Stimulated activated CD4-positive, alpha-beta T cell treated with anti-CD3 and anti-CD28 coated beads, Interleukin-15, amount 100 ng/mL, for 48 hours (primary cell): ENCODE results near the gene CRIM1.

Experiments used
- DNase-seq, 2 donors: peaks; one replicate each; pipeline ENCODE4 v3.0.0-alpha.2; 2020; ENCODE audit warnings: low read depth in 2 of 2

The CRIM1 gene

DNA sequence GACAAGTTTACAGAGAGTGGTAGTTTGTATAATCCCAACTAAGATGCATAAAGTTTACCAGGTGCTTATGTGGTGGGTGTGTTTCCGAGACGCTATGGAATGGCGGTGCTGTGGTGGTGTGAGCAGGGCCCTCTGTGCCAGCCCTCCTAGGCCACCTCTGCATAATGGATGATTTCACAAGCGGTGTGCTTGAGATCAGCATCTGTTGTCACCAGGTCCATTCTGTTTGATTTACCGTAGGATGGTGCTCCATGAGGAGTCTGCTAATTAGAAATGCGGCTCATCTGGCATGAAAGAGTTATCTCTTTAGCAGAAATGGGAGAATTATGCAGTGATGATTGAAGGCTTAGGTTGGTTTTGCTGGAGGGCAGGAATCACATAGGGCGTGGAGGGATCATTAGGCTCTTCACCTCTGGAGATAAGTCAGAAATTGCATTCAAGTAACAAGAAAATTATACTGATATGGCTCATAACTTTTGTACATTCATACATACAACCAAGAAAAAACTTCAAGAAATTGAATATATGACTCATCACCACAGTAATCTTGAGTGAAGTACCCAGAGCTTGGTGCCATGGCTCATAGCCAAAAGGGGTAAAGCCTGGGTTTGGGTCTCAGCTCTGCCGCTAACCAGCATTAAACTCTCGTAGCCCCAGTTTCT, 41.4 kb downstream of the CRIM1 start:
- no peak for DNase-seq

- no peak for DNase-seq
Measured at GRCh38 chr2:36397728-36398413, 42.3 kb downstream of the CRIM1 start.

DNA sequence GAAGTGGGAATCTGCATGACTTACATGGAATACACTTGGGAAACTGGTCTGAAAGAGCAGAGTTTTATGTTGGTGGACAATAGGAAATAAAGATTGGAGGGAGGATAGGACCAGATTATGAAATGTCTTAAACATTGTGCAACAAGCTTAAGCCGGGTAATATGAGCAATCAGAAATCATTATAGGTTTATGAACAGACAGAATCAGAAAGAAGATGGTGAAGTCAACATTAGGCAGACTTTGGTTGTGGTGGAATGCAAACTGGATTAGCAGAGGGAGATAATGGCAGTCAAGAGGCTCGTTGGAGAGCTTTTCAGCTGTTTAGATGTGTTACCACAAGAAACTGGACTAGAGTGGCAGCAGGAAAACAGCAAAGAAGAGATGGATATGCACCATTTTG, 43.5 kb downstream of the CRIM1 start:
- no peak for DNase-seq

- DNase-seq: no peak
Measured at GRCh38 chr2:36403675-36404230, 48.2 kb downstream of the CRIM1 start.

DNA sequence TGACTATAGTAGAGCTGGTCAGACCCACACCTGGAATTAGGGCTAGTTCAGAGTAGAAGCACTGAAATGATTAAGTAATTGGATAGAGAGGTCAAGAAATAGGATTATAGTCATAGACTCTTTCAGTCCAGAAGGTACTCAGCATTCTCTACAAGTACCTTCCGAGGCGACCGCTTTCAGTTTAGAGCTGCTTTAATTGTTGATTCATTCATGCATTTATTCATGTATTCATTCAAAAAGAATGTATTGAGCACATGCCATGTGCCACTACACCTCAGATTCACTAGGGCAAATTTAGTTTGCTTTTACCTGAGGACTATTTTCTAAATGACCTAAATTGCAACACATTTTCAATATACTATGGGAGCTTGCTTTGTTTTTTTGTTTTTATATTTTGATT, 48.7 kb downstream of the CRIM1 start:
- DNase-seq: no peak

DNA sequence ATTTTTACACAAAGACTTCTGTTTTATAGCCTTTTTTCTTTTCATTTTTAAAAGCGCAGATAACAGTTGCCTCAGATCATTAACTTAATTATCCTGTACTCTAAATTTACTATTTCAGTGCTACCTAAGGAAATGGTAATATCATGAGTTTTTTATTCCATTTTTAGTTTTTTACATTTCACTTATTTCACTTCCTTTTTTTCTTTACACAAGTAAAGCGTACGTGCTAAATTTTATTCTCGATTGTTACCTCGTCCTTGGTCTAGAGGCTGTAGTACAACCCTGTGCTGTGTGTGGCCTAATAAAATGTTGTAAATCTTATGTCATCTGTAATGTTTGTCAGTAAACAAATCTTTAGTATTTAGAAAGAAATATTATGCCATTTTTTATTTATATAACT, 49.2 kb downstream of the CRIM1 start:
- DNase-seq: no peak

DNA sequence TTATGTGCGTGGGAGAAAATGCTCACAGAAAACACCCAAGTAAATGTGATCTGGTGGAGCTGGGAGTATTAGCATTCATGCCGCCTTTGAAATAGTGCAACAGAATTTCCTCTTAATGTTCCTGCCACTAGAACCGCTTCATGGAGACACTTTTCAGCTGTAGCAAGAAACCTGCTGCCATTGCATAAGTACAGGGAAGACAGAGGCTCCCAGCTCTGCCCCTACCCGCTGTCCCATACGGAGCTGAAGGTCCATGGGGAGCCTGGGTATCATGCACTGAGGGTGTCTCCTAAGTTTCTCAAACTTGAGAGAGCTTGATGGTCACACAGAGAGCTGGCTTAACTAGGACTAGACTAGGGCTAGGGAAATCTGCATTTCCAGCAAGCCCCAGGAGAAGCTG, 49.6 kb downstream of the CRIM1 start:
- DNase-seq: no peak

- DNase-seq: no peak
Measured at GRCh38 chr2:36406296-36406695, 50.7 kb downstream of the CRIM1 start.

- no peak for DNase-seq
Measured at GRCh38 chr2:36407413-36407812, 51.8 kb downstream of the CRIM1 start.

- no peak for DNase-seq
Measured at GRCh38 chr2:36408198-36408703, 52.7 kb downstream of the CRIM1 start.

GRCh38 chr2:36409335-36409734, 53.8 kb downstream of the CRIM1 start:
- DNase-seq: no peak

DNA sequence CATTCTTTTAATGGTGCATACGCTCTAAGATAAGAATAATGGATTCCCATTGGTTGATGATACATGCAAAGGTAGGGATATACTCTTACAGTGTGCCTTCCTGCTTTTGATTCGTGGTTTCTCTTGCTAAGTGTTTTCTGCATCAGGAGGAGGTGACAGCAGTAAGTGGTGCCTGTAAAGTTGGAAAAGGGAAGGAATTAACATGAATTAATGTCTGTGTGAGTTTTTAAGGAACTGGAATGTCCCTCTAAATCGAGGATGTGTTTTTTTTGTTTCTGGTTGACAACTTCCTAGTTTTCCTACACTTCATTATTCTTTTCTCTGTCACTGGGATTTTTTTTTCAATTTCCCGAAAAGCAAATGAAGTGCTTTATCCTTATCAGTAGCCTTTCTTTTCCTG, 54.4 kb downstream of the CRIM1 start:
- no peak for DNase-seq

GRCh38 chr2:36410681-36411080, 55.1 kb downstream of the CRIM1 start:
- DNase-seq: no peak

GRCh38 chr2:36411962-36412444, 56.4 kb downstream of the CRIM1 start:
- no peak for DNase-seq

DNA sequence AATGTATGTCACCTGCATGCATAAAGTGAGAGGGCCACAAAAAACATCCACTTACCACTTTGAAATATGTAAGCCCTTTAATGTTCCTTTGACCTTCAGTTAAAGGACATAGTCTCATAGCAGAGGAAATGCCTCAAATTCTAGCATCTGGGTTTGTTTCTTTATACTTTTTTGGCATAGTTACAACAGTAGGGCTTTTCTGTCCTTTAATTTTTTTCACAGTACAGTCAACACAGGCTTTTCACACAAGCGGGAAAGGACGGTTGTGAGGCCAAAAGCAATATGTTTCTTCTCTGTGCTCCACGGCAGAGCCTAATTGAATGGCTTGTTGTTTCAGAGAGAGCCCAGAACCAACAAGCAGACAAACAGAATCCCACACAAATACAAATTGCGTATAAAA, 57.6 kb downstream of the CRIM1 start:
- no peak for DNase-seq

- no peak for DNase-seq
Measured at GRCh38 chr2:36414307-36414706, 58.7 kb downstream of the CRIM1 start.

GRCh38 chr2:36415381-36416022, 59.9 kb downstream of the CRIM1 start:
- no peak for DNase-seq

DNA sequence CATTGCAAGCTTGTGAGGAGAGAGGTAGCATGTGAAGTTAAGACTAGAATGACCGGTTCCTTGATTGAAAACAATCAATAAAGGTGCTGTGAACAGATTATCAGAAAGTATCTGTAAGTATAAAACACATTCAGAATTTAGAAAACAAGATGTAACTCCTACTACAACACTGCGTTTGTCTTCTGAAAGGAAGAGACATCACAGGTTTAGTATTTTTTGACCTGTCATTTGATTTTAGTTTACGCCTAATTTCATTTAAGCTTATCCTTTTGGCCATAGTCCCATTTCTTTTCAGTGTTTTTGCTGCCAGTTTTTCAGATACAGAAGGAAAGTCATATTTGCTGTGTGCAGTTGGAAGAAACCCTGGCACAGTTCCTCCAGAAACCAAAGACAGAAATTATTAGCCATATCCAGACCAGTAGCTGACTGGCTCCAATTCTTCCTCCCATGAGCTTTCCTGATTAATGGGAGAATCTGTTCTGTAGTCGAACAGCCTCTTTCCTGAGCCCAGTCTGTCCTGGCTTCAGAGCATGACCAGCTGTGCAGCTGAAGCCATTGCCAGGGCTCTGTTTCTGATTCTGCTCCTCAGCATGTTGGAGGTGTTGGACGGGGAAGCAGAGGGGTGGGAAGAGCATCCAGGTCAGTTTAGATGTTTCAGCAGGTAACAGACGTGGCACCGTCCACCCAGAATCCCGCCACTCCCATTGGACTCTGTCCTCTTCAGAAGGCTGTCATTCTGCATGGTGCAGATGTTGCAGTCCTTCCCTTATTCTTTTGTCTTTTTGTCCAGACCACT, 61.0 kb downstream of the CRIM1 start:
- no peak for DNase-seq

- no peak for DNase-seq
Measured at GRCh38 chr2:36420569-36421181, 65.1 kb downstream of the CRIM1 start.

DNA sequence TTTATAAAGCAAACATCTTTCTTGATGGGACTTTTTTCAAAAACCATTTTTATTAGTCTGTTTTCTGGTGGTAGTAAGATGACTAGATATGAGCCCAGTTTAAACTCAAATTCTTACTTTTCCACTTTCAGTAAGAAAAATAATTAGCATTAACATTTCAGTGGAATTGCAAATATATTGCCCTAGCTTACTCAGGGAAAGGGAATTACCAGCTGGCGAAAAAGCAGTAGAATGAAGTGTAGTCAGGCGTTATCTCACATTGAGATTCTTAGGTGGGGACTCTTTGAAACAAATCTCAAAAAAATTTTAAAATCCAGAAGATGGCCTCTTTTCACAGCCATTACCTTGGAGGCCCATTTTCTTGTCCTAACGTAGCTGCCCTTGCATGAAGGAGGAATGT, 65.8 kb downstream of the CRIM1 start:
- no peak for DNase-seq

DNA sequence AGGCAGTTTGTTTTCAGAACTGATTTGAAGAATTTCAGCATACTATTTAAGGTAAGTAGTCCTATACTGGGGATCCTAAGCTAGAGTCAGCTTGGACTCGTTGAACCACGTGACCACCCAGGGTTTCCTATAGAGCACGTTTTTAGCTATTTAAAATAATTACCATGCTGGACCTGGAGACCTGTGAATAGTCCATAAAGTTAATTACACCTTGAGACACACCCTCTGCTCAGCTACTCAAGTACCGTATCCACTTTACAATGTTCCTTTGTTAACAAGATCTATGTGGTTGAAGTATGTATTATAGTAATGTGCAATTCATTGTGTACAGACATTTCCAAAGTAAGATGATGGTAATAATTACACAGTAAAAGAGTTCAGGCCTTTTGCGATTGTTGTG, 67.6 kb downstream of the CRIM1 start:
- DNase-seq: no peak
